OCI-M2 (cell line): Measurements from ENCODE around the gene CEP112.
"Not testable (repeated sequence)": the region's sequence is repeated elsewhere in the genome, so short reads cannot be mapped to it uniquely, and the experiment has no call there.

Source experiments
- DNase-seq: peaks from one replicate; lab custom pipeline; 2025; ENCODE audit not compliant: unreplicated experiment; lab: John Stamatoyannopoulos, UW

The CEP112 gene

DNA sequence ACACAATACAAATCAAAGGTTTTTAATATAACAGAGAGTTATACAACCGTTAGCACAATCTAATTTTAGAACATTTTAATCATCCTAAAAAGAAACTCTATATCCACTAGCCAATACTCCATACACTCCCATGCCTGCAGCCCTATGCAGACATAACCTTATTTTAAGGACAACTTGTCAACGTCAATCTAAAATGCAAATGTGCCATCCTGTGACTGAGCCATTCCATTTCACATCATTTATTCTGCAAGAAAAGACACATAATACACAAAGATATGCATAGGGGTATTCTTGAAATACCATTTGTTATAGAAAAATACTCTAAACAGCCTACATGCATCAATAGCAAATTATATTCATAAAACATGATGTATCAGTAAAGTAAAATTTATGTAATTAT is 106.7 kb downstream of the CEP112 start:
- DNase-seq, result no peak

DNA sequence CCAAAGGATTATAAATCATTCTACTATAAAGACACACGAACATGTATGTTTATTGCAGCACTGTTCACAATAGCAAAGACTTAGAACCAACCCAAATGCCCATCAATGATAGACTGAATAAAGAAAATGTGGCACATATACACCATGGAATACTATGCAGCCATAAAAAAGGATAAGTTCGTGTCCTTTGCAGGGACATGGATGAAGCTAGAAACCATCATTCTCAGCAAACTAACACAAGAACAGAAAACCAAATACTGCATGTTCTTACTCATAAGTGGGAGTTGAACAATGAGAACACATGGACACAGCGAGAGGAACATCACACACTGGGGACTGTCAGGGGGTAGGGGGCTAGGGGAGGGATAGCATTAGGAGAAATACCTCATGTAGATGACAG is 111.3 kb downstream of the CEP112 start:
- not testable (repeated sequence) for DNase-seq

DNA sequence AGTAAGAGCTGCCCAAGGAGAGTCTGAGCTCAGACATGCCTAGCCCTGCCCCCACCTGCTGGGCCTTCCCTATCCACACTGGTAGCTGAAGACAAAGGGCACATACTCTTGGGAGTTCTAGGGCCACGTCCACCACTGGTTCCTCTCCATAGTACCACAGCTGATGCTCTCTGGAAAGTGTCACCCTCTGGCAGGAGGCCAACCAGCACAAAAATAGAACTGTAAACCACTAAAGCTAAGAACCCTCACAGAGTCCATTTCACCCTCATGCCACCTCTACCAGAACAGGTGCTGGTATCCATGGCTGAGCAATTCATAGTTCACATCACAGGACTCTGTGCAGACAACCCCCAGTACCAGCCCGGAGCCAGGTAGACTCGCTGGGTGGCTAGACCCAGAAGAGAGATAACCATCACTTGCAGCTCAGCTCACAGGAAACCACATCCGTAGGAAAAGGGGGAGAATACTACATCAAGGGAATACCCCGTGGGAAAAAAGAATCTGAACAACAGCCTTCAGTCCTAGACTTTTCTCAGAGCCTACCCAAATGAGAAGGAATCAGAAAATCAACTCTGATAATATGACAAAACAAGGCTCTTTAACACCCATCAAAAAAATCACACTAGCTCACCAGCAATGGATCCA is 115.3 kb downstream of the CEP112 start:
- DNase-seq, result no peak

DNA sequence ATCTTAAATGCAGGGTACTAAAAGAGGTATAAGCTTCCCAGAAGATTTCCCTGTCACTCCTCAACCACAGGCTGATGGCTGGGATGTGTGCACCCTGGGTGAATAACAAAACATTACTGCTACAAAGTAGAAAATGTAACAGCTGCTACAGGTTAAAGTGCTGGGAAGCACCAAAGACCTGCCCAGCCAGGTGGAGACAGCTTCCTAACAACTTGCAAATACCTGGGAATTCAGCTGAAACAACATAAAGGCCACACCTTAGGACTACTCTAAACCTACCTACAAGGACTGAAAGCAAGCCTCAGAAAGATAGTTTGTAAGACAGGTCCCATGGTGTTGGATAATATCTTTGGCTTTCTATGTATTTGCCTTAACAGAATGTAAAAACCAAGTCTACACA is 118.5 kb downstream of the CEP112 start:
- DNase-seq, result no peak

DNA sequence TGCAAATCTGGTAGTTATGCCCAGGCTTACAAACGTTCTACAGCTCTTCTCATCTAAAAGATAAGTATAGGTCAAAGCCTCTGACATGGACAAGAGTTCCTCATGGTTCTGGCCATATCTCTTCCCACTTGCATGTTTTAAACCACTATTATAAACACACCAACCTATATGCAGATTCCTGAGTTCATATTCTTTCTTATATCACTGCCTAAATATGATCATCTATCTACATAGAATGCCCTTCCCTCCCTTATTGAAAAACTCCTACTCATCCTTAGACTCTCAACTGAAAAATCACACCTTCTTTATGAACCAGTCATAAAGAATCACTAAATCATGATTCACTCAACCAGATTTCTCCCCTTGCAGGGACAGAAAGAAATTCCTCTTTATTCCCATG is 128.2 kb downstream of the CEP112 start:
- DNase-seq, result no peak

DNA sequence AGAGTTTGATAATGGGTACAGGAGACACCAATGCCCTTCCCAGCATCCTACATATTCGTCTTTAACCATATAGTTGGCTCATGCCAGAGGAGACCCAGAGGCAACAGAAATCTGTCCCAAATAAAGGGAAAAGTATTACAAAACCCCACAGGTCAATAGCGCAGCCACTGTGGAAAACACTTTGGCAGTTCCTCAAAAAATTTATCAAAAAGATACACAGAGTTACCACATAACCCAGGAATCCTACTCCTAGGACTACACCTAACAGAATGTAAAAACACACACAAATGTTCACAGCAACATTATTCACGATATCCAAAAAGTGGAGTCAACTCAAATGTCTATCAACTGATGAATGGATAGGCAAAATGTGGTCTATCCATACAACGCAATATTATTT is 135.8 kb downstream of the CEP112 start:
- no peak for DNase-seq

DNA sequence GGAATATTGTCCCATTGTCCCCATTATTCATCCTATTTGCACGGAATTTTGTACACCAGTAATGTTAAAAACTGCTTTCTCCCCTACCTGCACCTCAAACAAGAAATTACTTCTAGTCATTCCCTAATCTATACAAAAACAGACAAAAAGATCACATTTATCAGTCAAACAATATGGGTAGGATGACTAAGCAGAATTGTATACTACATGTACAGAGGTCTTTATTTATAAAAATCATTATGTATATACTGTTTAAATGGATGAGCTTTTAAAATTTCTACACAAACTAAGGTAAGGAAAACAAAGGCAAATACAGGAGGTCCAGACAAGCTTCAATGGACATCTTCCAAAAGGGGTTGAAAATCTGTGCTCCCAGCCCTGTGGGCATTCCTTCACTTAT is 137.7 kb downstream of the CEP112 start:
- DNase-seq, result no peak

DNA sequence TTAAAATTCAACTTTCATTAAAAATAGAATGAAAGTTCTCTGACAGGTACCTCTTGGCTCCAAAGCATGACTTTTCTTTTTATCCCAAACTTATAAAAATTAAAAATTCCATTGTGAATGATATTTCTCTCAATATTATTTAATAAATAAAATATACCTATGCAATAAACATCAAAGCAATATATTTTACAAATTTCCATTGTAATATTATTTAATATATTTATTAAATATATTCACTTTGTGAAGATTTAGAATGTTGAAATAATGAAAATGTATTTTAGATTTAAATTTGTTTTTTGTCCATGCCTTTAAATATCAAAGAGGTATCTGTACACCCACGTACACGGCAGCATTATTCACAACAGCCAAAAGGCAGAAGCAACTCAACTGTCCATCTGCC is 147.8 kb downstream of the CEP112 start:
- DNase-seq, result no peak

DNA sequence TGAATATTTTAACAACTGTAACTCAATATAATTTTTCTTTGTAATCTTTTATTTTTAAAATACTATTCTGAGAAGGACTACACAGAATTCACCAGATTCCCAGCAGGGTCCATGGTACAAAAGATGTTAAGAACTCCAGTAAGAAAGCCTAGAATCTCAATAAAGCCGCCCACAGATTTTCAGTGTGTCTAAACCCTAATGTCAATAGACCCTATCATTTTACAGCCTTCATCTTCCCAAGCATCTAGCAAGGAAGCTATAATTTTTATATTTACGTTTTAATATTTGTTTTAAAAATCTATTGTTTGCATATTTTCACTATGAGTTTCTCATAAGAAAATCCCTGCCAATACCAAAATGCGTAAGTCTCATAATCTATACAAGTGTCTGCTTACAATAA is 148.5 kb downstream of the CEP112 start:
- no peak for DNase-seq

DNA sequence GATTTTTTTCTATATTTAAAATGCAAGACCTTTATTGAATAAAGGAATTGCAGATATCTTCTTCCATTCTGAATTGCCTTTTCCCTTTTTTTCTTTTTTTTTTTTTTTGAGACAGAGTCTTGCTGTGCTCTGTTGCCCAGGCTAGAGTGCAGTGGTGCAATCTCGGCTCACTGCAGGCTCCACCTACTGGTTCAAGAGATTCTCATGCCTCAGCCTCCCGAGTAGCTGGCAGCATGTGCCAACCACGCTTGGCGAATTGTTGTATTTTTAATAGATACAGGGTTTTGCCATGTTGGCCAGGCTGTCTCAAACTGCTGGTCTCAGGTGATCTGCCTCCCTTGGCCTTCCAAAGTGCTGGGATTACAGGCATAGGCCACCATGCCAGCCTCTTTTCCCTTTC is 151.5 kb downstream of the CEP112 start:
- DNase-seq, result no peak

DNA sequence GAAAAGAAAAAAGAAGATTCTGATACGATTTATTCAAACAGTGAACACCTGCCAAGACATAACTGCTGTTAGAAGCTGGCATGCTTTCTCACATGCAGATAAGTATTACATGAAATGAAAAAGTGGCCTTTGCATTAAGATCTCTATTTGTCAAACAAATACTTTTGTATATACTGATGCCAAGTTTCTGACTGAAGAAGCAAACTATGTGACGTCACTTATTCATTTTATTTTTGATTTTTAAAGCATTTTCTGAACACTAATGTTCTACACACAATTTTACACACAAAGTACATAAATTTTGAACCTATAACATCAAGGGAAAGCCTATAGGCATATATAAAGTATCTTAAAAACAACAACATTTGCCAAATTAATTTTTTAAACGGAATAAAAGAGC is 153.8 kb downstream of the CEP112 start:
- no peak for DNase-seq

DNA sequence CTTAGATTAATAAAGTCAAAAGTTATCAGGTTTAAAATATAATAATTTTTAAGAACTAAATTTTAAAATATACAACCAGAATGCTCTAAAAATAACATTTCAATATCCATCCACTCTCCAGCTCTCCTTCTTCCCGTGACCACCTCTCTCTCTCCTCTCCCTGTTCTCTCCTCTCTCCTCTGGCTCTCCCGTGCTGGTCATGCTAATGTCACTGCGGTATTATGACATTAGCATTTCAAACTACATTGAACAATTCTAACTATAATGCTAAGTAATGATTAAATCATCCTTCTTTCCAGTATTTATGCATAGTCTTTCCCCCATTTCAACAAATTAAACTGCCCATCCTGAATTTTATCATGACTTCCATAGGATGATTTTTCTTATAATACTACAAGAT is 154.7 kb downstream of the CEP112 start:
- DNase-seq, result no peak

DNA sequence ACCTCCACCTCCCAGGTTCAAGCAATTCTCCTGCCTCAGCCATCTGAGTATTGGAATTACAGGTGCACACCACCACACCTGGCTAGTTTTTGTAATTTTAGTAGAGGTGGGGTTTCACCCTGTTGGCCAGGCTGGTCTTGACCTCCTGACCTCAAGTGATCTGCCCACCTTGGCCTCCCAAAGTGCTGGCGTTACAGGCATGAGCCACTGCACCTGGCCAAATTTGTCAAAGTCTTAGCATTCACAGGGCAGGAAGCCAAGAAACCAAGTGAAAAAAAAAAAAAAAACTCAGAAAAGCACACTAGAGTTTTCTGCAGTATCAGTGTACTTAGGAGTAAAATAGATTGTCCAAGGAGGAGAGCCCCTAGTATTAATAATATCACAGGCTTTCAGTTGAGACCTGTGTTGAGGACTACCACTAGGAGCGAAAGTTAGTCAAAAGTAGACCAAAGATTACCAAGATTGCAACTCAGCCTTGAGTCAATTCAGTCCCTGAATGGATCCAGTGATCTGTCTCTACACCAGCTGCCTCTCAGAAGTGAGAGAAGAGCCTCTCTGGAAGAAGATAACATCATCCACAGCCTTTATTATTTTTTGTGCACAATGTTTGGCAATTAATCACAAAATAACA is 159.7 kb downstream of the CEP112 start:
- no peak for DNase-seq

DNA sequence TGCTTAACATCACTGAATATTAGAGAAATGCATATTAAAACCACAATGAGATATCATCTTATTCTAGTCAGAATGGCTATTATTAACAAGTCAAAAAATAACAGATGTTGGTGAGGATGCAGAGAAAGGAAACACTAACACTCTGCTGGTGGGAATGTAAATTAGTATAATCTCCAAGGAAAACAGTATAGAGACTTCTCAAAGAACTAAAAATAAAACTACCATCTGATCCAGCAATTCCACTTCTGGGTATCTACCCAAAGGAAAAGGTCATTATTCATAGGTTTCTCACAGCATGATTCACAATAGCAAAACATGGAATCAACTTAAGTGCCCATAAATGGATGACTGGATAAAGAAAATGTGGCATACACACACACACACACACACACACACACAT is 166.4 kb downstream of the CEP112 start:
- no peak for DNase-seq

DNA sequence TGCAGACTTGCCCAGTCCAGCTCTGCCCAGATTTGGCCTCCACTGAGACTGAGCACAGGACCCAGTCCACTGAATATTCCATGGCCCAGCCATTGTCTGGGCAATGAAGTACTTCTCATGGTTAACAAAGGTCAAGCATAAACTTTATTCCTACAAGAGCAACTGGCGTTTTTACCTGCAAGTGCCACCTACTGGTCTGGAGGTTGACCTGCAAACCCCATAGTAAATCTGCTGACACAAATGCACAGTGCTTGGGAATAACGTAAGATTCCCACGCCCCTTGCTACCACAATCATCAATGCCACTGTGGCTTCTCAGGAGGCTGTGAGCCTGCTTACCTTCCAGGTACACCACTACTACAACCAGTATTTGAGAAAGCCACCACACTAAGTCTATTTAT is 170.2 kb downstream of the CEP112 start:
- DNase-seq, result no peak

DNA sequence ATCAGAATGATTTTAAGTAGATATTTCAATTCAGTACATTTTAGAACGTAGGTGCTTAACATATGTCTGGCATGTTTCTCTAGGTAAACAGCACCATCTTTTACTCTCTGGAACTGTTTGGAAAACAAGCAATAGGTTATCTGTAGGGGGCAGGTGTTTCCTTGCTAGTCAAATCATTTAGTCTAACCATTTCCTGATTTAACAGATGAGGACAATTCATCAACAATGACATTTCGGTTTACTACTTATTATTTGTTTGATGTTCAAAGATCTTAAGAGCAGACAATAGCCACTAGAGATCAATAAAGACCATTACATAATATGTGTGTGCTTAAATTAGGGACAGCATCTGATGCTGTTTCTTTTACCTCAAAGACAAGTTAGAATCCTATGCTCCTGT is 173.1 kb downstream of the CEP112 start:
- DNase-seq, result no peak

DNA sequence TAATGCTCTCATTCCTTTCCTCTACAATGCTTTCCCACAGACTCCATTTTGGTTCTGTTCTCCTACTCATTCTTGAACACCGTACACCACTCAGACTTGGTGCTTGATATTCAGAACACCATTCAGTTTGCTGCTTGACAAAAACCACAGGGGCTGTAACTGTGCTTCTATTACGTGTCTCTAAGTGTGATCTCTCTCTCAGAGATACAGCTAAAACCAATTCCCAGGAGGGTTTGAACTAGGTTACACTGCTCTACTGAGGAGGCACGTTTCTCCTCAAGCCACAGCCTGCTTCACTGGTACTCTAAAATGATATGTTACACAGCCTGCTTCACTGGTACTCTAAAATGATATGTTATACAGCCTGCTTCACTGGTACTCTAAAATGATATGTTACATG is 175.7 kb downstream of the CEP112 start:
- DNase-seq, result no peak

DNA sequence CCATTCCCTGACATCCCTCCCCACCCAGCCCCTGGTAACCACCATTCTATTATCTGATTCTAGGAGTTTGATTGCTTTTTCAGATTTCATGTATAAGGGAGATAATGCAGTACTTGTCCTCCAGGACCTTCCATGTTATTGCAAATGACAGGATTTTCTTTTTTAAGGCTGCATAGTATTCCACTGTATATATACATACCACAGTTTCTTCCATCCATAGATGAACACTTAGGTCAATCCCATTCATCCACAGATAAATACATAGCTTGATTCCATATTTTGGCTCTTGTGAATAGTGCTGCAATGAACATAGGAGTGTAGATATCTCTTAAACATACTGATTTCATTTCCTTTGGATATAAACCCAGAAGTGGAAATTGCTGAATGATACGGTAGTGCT is 183.3 kb downstream of the CEP112 start:
- no peak for DNase-seq

DNA sequence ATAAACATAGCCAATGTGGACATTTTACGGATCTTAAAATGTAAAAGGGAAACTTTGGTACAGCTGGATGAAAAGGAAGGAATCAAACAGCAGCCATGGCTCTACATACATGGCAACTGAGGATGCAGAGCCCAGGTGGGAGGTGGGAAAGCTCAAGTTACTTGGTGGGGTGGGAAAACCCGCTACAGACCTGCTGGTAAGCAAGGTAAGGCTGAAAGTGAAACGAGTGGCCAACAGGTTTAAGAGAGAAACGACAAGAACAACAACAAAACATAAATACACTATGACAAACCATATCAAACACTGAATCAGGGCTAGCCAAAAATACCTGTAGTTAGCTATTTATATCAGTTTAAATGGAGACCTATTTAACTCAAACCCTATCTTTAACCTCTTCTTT is 185.3 kb downstream of the CEP112 start:
- no peak for DNase-seq

DNA sequence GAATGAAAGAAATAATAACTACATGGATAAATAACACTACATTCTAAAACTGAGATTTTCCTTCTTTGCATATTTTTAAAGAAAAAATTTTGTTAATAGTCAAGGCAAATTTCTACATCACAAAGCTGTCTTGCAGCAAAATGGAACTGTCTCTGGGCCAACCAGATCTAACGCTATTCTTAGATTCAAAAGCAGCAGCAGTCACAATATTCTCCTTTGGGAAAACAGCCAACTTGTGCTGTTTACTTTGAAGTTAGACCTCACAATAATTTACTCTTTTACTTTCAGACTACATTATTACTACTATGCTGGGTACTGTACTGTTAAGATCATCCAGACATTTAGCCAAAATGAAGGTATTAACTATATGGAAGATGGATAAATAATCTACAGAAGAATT is 189.1 kb downstream of the CEP112 start:
- no peak for DNase-seq

DNA sequence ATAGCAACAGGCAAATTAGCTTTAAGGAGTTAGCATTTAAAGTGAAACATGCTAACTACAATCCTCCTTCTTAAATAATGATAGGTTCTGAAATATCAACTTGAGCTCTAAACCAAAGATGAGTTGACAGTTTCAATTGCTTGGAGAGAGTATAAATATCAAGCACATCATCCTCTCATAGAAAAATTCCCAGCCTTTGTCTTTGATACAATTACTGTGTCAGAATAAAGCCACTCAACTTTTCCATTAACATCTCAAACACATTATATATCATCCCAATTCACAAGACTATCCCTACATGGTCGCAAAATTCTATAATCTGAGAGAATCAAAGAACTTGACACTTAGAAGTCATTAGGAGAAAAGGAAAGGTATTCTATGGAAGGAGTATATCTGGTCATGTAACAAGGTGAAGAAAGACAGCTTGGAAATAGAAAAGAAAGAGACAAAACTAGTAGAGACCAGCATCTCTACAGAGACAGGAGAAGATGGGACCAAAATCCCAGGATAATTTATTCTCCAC is 189.8 kb downstream of the CEP112 start:
- no peak for DNase-seq

DNA sequence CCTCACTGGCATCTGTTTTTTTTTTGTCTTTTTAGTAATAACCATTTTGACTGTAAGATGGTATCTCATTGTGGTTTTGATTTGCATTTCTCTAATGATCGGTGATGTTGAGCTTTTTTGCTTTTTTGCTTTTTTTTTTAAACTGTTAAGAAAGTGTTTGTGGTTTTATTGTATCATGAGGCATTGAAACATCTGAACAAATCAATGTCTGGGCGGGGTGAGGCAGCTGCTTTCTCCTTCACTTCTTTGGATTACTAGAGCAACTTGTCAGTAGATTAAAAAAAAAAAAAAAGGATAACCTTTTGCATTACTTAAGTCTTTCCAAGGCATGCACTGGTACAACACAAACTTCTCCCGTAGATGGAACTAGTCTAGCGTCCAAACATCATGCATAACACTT is 191.7 kb downstream of the CEP112 start:
- DNase-seq, result no peak

DNA sequence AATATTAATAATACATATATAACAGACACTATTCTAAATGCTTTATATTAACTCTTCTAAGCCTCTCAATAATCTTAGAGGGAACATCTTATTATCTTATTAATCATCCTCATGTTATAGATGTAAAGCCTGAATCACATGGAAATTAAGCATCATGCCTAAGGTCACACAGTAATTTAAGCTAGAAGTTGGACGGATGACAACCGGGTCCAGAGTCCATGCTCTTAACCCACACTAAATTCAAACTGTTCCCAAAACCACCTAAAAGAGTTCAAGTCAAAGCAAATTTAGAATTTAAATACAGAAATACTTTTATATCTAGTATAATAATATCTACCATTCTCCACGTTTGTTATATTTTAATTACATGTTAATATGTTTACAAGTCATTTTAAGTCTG is 193.3 kb downstream of the CEP112 start:
- no peak for DNase-seq
